Epithelial cell of proximal tubule (primary cell): ENCODE results near the gene SGO2. TPM values are rescaled to one million over a fixed set of nuclear protein-coding genes. Genes with fewer than 3 reads are reported as not detected.
"Not testable (repeated sequence)": the region's sequence is repeated elsewhere in the genome, so short reads cannot be mapped to it uniquely, and the experiment has no call there.

ENCODE experiments used
- DNase-seq: peaks from one replicate; pipeline ENCODE4 v3.0.0-alpha.2; 2011; ENCODE audit warnings: low read depth
- H3K4me3 ChIP-seq: 2 replicates; pipeline ENCODE4 v1.5.1; 2011; ENCODE audit warnings: low read depth, mild to moderate bottlenecking, low read length
- CTCF ChIP-seq: conservative IDR thresholded peaks from 2 replicates; pipeline ENCODE4 v1.5.1; 2012; ENCODE audit warnings: low read depth, mild to moderate bottlenecking, low read length
- total RNA-seq: library from RNA; depleted of rRNA; stranded (reverse); fragments of >200 nt; gene quantifications from 2 replicates; pipeline ENCODE4 v1.2.3, GENCODE V29; 2015

The SGO2 gene
- total RNA-seq, 1 donor from 2014 or later = 29.4 TPM

DNA sequence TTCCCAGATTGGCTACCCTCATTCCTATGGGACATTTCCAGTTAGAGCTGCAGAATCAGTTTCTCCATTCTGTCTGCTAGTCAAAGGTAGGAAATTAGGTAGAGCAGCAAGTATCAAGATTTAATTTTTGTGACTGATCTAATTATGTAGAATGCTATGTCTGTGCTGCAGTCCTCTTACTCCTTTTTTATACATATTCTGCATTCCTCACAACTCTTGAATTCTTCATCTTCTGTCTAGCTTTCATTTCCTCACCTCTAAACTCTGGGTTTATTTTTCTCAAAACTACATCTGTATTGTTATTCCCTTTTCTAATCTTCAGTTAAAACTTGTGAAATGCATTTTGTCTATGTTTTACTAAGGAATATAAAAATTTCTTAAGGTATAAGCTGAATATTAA lies 8.6 kb downstream of the SGO2 start:
- no peak for TF ChIP-seq CTCF
- no peak for DNase-seq
- no peak overlapping the region for H3K4me3 ChIP-seq

GRCh38 chr2:200538139-200538538 lies 12.1 kb downstream of the SGO2 start:
- no peak for TF ChIP-seq CTCF
- DNase-seq = no peak
- H3K4me3 ChIP-seq = no peak overlapping the region

DNA sequence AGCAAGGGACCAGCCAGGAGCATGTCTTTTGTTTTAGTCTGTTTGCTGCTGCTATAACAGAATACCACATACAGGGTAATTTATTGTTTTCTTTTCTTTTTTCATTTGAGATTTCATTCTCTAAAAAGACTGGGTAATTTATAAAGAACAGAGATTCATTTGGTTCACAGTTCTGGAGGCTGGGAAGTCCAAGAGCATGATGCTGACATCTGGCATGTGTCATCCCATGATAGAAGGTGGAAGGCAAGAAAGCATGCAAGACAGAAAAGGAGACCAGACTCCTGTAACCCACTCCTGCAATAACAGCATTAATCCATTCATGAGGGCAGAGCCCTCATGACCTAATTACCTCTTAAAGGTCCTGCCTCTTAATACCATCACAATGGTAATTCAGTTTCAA lies 14.8 kb downstream of the SGO2 start:
- H3K4me3 ChIP-seq = no peak overlapping the region
- TF ChIP-seq CTCF = no peak
- no peak for DNase-seq

- H3K4me3 ChIP-seq, DNase-seq: not testable (repeated sequence)
These were observed 40.6 kb downstream of the SGO2 start for GRCh38 chr2:200566596-200566995.

DNA sequence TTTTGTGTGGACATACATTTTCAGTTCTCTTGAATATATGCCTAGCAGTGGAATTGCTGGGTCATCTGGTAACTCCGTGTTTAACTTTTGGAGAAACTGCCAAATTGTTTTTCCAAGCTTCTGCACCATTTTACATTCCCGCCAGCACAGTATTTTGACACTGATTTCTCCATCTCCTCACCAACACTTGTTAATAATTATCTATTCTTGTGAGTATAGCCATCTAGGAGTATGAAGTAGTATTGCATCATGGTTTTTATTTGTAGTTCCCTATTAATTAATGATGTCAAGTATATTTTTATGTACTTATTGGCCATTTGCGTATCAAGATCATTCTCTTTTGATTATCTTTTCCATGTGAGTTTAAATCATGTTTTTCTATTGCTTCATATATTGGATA lies 41.9 kb downstream of the SGO2 start:
- no peak for TF ChIP-seq CTCF
- no peak overlapping the region for H3K4me3 ChIP-seq
- DNase-seq = no peak

DNA sequence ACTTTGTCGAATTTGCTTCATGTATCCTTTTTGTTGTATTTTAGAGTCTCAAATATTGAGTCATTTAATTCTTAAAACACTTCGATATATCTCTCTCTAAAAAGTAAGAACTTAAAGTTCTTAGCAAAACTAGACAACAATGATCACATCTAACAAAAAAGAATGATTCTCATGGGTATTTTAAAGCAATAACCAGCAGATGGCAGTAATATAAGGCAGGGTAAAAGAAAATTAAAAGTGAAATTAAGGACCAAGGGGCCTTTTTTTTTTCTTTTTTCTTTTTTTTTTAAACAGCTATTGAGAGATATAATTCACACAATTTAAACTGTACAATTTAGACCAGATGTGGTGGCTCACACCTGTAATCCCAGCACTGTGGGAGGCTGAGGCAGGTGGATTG lies 50.0 kb downstream of the SGO2 start:
- peak; percentile 48 for TF ChIP-seq CTCF
- DNase-seq = no peak
- no peak overlapping the region for H3K4me3 ChIP-seq

DNA sequence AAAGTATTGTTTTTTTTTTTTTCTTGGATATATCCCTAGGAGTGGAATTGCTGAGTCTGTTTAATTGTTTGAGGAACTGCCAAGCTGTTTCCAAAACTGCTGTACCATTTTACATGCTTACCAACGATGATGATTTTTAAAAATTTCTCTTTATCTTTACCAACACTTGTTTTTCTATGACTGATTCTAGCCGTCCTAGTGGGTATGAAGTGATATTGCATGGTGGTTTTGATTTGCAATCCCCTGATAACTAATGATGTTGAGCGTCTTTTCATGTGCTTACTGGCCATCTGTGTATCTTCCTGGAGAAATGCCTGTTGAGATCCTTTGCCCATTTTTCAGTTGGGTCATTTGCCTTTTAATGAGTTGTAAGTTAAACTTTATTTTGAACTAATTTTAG lies 51.0 kb downstream of the SGO2 start:
- DNase-seq = no peak
- peak; percentile 33 for TF ChIP-seq CTCF
- no peak overlapping the region for H3K4me3 ChIP-seq

DNA sequence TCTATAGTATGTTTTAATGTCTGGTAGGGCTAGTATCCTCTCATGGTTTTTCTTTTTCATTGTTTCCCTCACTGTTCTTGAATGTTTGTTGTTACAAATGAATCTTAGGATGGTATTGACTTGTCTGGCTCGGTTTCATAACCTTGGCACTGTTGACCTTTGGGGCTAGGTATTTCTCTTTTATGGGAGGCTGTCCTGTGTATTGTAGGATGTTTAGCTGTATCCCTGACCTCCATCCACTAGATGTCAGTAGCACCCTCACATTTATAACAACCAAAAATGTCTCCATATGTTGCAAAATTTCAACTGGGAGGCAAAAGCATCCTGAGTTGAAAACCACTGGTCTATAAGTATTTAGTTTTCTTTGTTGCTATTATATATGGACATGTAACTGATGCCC lies 52.8 kb downstream of the SGO2 start:
- peak; percentile 75 for TF ChIP-seq CTCF
- no peak for DNase-seq
- no peak overlapping the region for H3K4me3 ChIP-seq
